ENCODE results near the gene FDX2. TPM values are rescaled to one million over a fixed set of nuclear protein-coding genes. Genes with fewer than 3 reads are reported as not detected.

The FDX2 gene
- total RNA-seq, 1 experiment from 2014 or later, result 25.5 TPM

DNA sequence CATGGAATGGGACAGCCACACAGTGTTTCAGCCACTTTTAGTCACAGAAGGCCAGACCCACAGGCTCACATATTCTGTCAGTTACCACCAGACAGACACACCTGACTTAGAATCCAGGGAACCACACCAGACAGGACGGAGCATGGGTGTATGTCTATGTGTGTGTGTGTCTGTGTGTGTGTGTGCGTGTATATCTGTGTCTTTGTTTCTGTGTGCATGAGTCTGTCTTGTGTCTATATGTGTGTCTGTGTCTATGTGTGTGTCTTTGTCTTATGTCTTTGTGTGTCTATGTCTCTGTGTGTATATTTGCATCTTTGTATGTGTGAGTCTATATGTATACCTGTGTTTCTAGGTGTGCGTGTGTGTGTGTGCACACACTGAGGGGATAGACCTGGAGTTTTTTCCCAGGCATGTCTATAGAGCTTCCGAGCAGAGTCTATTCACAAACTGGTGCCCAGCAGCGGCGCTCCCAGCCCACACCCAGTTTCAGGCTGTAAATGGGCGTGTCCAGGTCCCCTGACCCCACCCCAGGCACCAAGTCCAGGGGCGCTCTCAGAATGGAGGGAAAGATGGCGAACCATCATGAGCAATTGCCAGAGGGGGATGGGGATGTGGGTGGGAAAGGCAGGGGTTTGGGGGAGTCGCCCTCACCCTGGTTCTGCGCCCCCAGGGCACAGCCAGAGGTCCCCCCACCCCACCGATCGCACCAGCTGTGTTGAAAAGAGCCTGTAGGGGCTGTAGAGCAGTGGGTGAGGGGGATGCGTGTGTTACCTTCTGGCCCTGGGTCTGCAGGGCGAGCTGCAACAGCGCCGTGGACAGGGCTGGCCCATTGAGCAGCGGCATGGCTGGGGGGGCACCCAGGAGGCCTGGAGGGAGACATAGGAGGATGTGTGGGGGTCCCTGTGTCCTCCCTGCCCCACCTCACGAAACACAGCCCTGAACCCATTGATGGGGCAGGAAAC, 6.3 kb upstream of the FDX2 start:
- ATAC-seq (no peak), DNase-seq (ENCODE audit: low read depth, low spot score) (no peak)
- Histone ChIP-seq H3K36me3 (ENCODE audit: control insufficient read depth, insufficient read depth, low read length) (no peaks in the 10 kb centered on the region; the same call in 1 of the 2 replicates), H3K27ac (ENCODE audit: low read length) (no peak overlapping the region), H3K4me1 (ENCODE audit: control insufficient read depth, insufficient read depth, low read length) (no peaks in the 10 kb centered on the region), H3K9me3 (ENCODE audit: control insufficient read depth, insufficient read depth, low read depth, low read length) (no peaks in the 10 kb centered on the region), H3K4me3 (ENCODE audit: low read depth in 2 of 2, low read length in 2 of 2) (no peak overlapping the region), H3K27me3 (ENCODE audit: control insufficient read depth, insufficient read depth, low read length) (no peaks in the 10 kb centered on the region)
- intact Hi-C loops (cut with micrococcal nuclease; ENCODE audit: unreplicated experiment), result no loop called here
- TF ChIP-seq, protein P1, sequence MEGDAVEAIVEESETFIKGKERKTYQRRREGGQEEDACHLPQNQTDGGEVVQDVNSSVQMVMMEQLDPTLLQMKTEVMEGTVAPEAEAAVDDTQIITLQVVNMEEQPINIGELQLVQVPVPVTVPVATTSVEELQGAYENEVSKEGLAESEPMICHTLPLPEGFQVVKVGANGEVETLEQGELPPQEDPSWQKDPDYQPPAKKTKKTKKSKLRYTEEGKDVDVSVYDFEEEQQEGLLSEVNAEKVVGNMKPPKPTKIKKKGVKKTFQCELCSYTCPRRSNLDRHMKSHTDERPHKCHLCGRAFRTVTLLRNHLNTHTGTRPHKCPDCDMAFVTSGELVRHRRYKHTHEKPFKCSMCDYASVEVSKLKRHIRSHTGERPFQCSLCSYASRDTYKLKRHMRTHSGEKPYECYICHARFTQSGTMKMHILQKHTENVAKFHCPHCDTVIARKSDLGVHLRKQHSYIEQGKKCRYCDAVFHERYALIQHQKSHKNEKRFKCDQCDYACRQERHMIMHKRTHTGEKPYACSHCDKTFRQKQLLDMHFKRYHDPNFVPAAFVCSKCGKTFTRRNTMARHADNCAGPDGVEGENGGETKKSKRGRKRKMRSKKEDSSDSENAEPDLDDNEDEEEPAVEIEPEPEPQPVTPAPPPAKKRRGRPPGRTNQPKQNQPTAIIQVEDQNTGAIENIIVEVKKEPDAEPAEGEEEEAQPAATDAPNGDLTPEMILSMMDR (IDR thresholded peaks at IDR 0.05), result no peak
- TF ChIP-seq TCF7L2 (IDR thresholded peaks at IDR 0.05; ENCODE audit: low read depth, low read length) (no peak), SIN3A (IDR thresholded peaks at IDR 0.05; ENCODE audit: borderline replicate concordance, insufficient read depth, low read depth, low read length) (no peak), POLR2AphosphoS5 (IDR thresholded peaks at IDR 0.05; ENCODE audit: low read depth, low read length) (no peak)
- TF ChIP-seq, protein P2, sequence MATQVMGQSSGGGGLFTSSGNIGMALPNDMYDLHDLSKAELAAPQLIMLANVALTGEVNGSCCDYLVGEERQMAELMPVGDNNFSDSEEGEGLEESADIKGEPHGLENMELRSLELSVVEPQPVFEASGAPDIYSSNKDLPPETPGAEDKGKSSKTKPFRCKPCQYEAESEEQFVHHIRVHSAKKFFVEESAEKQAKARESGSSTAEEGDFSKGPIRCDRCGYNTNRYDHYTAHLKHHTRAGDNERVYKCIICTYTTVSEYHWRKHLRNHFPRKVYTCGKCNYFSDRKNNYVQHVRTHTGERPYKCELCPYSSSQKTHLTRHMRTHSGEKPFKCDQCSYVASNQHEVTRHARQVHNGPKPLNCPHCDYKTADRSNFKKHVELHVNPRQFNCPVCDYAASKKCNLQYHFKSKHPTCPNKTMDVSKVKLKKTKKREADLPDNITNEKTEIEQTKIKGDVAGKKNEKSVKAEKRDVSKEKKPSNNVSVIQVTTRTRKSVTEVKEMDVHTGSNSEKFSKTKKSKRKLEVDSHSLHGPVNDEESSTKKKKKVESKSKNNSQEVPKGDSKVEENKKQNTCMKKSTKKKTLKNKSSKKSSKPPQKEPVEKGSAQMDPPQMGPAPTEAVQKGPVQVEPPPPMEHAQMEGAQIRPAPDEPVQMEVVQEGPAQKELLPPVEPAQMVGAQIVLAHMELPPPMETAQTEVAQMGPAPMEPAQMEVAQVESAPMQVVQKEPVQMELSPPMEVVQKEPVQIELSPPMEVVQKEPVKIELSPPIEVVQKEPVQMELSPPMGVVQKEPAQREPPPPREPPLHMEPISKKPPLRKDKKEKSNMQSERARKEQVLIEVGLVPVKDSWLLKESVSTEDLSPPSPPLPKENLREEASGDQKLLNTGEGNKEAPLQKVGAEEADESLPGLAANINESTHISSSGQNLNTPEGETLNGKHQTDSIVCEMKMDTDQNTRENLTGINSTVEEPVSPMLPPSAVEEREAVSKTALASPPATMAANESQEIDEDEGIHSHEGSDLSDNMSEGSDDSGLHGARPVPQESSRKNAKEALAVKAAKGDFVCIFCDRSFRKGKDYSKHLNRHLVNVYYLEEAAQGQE (IDR thresholded peaks at IDR 0.05; ENCODE audit: insufficient read depth in 1 of 2, low read depth in 2 of 2, low read length in 1 of 2), result no peak
- ChIA-PET POLR2A (no interaction called here), CTCF (interaction anchor here (0.6 kb wide), 1 partner anchor 69 kb away, joined by 12 read pairs; no protein-coding TSS in a partner anchor)
- in situ Hi-C loops (cut with HindIII; ENCODE audit: low pct_unique_long_range_greater_than_20kb, low sequenced_read_pairs), result no loop called here
- BruUV-seq (replicated peaks), result no TSS peak

DNA sequence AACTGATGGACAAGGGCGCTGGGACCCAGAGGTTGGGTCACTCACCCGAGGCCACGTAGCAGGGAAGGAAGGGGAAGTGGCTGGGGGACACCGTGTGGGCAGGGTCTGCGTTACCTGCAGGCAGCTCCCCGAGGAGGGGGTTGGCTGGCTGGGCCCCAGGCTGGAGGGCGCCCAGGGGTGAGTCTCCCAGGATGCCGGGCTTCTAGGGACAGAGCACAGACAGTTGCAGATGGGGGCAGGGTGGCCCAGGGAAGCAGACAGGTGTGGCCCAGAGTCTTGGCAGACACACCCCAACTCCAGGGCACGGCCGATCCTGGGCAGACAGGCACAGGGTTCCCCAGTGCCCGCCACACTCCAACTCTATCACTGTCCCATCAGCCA, 5.6 kb upstream of the FDX2 start:
- TF ChIP-seq, protein P1 (IDR thresholded peaks at IDR 0.05), result no peak
- TF ChIP-seq SIN3A (IDR thresholded peaks at IDR 0.05; ENCODE audit: borderline replicate concordance, insufficient read depth, low read depth, low read length) (no peak), TCF7L2 (IDR thresholded peaks at IDR 0.05; ENCODE audit: low read depth, low read length) (no peak), POLR2AphosphoS5 (IDR thresholded peaks at IDR 0.05; ENCODE audit: low read depth, low read length) (no peak)
- TF ChIP-seq, protein P2 (IDR thresholded peaks at IDR 0.05; ENCODE audit: insufficient read depth in 1 of 2, low read depth in 2 of 2, low read length in 1 of 2), result no peak
- BruUV-seq (replicated peaks), result no TSS peak
- DNase-seq (ENCODE audit: low read depth, low spot score) (no peak), ATAC-seq (no peak)
- CTCF ChIA-PET, result interaction anchor here (0.6 kb wide), 1 partner anchor 68 kb away, joined by 12 read pairs; no protein-coding TSS in a partner anchor
- no peak overlapping the region for H3K4me3 ChIP-seq (ENCODE audit: low read depth in 2 of 2, low read length in 2 of 2)
- POLR2A ChIA-PET, result interaction anchor here (0.6 kb wide), 1 partner anchor 10 kb away, joined by 3 read pairs; no protein-coding TSS in a partner anchor
- no peaks in the 10 kb centered on the region for H3K9me3 ChIP-seq (ENCODE audit: control insufficient read depth, insufficient read depth, low read depth, low read length)
- intact Hi-C loops (cut with micrococcal nuclease; ENCODE audit: unreplicated experiment), result no loop called here
- in situ Hi-C loops (cut with HindIII; ENCODE audit: low pct_unique_long_range_greater_than_20kb, low sequenced_read_pairs), result no loop called here
- no peaks in the 10 kb centered on the region for H3K27me3 ChIP-seq (ENCODE audit: control insufficient read depth, insufficient read depth, low read length)
- H3K4me1 ChIP-seq (ENCODE audit: control insufficient read depth, insufficient read depth, low read length), result peaks cover under 1% of the 10 kb centered on the region; the same call in 1 of the 2 replicates
- H3K27ac ChIP-seq (ENCODE audit: low read length), result no peak overlapping the region
- H3K36me3 ChIP-seq (ENCODE audit: control insufficient read depth, insufficient read depth, low read length), result no peaks in the 10 kb centered on the region; the same call in 1 of the 2 replicates

All from Panc1 (cell line).